COLO829 (cell line): ENCODE measurements around the gene CCR8.
A peak's percentile ranks its signal among the peaks of the same experiment; 100 is the strongest.

Experiments
- DNase-seq: peaks from one replicate; pipeline ENCODE4 v3.0.0; 2012; ENCODE audit warnings: low spot score

Gene CCR8

DNA sequence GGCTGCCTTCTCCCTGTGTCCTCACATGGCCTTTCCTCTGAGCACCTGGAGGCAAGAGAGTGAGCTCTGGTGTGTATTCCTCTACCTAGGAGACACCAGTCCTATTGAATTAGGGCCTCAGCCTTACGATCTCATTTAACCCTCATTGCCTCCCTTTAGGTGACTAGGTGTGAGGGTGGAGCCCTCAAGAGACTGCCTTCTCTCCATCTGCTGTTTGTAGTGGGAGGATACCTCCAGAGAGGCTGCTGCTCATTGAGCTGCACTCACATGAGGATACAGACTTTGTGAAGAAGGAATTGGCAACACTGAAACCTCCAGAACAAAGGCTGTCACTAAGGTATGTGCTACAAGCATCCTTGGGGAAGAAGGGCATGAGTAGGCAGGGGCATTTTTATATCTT is at the start of gene CCR8:
CCR8 (plus strand) TSS at position 217 of the 400 bp plus-strand sequence. CDS start 2,623 bp downstream, outside the sequence.
- no peak for DNase-seq

DNA sequence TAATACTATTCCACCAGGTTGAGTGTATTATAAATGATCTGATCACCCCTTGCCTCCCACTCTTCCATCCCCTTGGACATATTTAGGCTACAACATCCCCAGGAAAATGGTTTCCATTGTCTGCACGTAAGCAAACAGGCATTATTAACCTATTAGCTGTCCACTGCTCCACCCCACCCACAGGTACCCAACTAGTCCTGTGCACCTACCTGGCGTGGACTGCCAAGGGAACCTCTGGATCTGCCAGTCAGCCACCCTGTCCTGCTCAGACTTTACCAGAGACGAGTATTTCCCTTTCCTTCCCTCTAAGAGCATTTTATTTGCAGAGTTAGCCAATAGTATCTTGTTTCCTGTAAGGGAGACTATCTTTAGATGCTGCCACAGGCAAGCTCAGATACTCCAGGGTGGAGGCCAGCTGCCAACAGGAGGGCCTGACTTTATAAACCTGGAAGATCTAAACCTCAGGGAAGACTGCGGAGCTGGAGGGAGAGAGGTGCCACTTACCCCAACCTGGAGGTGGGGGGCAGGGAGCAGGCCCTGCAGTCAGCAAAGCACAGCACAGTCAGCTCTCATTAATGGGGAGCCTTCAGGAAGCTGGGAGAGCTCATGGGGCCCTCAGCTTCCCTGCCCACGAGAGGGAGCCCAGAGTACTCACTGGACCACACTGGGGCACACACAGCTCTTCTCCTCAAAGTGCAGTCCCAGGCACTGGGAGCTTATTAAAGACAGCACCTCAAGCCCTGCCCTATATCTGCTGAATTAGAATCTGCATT is 49.6 kb upstream of the CCR8 start, which contains the start of gene CX3CR1:
CX3CR1 (minus strand) TSS at position 292 of the 773 bp plus-strand sequence. CDS start 13,527 bp downstream, outside the sequence.
- DNase-seq = no peak

GRCh38 chr3:39280571-39280970 is 48.9 kb upstream of the CCR8 start:
- no peak for DNase-seq

DNA sequence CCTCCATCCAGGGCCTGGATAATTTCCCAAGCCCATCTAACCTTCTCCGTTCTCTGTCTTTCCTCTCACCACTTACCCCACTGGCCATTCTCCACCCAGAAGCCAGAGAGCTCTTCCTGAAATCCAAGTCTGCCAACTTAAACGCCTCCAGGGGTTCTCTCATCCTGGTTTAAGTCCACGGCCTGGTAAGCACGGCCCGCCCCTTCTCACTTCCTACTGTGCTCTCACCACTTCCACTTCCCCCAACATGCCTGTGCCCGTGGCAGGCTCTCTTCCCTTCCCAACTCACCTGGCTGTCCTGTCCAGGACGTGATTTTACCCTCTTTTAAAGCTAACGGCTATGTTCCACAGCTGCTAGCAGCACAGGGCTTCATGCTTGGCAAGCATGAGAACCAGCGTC is 48.0 kb upstream of the CCR8 start:
- DNase-seq = no peak

- no peak for DNase-seq
Observed at GRCh38 chr3:39282057-39282456, 47.5 kb upstream of the CCR8 start.

DNA sequence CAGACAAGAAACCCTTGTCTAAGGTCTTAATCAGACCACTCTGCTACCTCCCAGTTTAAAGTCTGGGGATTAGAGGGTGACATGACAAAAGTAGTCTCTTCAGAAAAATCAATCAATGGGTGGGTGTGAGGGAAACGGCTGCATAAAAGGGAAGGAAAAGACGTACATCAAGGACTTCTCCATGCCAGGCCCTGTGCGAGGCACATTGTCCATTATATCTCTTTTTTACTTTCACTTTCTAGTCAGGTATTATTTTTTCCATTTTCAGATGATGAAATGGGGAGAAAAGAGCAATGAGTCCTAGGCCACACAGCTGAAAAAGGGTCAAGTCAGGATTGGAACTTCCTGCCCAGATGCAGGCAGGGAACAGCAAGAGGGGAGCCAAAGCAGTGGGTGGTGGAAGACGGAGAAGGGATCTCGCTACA is 45.0 kb upstream of the CCR8 start:
- no peak for DNase-seq

- DNase-seq = no peak
Observed at GRCh38 chr3:39285332-39285731, 44.2 kb upstream of the CCR8 start.

DNA sequence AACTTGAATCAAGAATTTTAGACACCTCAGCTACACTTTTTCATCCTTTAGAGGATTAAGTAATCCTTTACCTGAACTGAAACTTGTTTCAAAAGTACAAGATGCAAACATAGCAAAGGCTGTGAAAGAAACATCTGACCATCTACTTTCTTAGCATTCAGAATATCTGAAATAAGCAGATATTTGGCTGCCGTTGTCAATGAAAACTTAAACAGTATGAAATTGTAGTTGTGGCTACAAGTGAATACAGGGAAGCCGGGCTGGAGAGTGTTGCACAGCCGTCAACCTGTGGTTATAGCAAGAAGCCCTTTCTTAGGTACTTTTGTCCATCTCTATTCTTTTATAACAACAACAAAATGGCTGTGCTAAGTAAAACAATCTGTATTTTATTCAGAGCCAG is 42.7 kb upstream of the CCR8 start:
- DNase-seq = no peak

DNA sequence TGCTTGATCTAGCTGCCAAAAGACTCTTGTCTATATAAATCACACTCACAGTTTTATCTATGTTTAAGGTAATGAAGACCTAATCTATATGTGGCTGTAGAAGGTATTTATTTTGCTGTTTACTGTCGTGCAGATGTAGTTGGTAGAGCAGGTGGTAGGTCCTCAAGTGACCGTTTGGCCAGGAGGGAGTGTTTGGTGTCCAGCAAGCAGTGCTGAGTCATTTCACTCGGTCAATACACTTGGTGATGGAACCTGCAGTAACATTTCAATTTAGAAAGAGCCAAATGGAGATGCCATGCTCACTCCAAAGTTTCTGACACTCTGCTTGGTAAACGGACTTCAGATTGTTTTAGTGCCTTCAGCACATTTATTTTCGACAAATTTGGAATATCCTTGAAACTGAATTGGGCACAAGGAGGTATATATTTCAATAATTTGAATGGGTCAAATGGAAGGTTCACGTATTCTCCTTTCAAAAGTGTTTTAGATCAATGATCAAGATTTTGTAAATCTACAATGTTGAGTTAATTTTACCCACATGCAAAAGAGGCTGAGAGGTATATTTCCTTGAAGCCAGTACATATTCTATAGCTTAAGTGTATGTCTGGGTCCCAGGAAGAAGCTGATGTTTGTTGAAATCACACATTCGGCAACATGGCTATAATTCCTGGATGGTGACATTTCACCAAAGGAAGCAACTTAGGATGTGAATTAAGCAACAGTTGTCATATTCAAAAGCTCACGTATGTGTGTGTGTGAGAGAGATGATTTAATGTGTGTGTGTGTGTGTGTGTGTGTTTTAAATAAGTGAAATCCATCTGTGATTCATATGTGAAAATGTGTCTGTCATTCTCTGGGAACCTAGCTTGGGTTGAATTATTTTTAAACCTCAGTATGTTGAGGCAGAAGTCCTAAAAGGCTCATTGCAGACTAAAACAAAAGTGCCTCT is 42.0 kb upstream of the CCR8 start:
- DNase-seq = no peak

DNA sequence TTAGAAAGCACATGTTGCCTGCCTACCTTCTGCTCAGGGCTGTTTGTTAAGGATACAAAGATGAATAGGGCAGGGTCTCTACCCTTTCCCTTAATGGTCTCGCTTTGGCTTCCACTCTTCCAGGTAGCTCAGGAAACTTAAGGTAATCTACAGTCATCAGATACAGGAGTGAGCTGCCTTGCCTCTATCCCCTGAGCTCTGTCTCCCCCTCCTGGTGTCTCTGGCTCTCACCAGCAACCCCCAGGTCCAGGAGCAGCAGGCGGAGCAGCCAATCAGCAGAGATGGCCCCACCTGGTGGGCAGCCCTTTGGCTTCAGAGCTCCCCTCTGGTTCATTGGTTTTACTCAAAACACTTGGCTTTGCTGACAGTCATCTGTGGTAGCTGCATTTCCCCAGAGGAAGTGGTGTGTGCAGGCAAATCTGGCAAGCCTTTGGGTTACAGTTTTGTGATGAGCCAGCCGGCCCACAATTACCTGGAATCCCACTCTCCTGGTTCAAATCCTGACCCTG is 41.2 kb upstream of the CCR8 start:
- DNase-seq = peak; percentile 92

DNA sequence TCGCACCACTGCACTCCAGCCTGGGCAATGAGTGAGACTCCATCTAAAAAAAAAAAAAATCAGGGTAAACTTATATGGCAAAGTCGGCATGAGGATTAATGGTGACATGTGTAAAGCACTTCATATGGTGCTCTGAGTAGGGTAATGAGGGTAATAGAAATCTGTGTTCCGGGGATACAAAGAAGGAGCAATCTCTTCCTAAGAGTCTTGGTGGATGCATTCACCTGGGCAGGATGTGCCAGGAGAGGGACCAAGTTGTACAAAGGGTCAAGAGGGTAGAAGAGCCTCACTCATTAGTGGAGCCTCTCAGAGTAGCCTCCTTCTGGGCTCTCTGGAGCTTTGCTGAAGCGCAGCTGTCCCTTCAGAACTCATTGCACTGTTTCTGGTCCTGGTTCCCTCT is 40.4 kb upstream of the CCR8 start:
- no peak for DNase-seq

DNA sequence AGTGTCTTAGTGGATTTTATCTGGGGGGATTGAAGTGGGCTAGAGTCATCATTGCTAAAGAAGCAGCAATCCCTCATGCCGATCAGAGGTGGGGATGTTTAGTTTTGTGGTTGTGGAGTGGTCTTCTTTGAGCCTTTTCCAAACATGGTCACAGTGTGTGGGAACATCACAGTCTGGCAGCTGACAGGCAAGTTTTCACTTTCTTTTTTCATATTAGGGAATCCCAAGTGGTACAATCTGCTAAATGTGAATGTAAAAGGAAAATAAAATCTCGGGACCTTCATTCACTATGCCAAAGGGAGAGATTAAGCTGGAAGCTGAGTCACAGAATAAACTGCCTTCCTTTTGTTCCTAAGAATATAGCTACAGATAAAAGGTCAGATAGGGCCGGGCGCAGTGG is 39.3 kb upstream of the CCR8 start:
- DNase-seq = no peak

DNA sequence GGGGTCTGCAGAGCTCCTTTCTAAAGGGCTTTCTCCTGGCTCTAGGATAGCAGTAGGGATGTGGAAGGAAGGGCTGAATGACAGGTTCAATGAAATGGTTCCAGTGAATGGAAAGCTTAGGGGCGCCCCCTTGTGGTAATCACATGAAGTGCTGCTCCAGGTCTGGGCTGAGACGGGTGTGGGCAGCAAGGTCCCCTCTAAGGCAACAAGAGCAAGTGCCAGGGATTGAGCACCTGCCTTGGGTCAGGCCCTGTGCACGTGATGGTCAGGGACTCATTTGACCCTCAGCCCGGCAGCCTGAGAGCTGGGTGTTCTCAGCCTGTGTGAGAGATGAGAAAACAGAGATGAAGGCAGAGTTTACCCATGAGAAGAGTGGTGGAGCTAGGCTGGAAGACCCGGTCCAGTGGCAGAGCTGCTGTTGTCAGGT is 37.6 kb upstream of the CCR8 start:
- DNase-seq = peak; percentile 84

GRCh38 chr3:39292961-39293360 is 36.5 kb upstream of the CCR8 start:
- DNase-seq = no peak

GRCh38 chr3:39294446-39295183 is 34.9 kb upstream of the CCR8 start:
- DNase-seq = no peak

DNA sequence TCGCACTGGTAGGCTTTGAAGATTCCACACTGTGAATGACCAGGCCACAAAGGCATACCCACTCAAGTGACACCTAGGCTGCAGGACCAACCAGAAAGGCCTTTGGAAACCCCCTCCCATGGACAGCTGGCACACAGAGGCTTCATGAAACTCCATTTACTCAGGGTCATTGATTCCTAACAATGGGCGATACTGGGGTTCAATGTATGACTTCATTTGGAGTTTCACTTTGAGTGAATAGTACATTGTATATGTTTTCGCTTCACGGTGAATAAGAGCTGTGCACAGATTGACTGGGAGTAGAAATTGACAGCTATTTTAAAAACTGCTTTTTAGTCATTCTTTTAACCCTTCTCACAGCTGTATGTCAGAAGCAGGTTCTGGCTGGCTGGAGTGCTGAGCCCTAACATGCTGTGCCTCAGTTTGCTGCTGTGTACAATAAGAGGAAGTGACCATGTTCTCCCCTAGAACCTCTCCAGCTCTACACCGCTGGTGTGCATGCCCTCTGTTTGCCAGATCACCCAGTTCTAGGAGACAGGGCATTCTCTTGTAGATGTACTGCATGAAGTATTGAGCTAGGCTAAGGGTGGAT is 34.2 kb upstream of the CCR8 start:
- no peak for DNase-seq

DNA sequence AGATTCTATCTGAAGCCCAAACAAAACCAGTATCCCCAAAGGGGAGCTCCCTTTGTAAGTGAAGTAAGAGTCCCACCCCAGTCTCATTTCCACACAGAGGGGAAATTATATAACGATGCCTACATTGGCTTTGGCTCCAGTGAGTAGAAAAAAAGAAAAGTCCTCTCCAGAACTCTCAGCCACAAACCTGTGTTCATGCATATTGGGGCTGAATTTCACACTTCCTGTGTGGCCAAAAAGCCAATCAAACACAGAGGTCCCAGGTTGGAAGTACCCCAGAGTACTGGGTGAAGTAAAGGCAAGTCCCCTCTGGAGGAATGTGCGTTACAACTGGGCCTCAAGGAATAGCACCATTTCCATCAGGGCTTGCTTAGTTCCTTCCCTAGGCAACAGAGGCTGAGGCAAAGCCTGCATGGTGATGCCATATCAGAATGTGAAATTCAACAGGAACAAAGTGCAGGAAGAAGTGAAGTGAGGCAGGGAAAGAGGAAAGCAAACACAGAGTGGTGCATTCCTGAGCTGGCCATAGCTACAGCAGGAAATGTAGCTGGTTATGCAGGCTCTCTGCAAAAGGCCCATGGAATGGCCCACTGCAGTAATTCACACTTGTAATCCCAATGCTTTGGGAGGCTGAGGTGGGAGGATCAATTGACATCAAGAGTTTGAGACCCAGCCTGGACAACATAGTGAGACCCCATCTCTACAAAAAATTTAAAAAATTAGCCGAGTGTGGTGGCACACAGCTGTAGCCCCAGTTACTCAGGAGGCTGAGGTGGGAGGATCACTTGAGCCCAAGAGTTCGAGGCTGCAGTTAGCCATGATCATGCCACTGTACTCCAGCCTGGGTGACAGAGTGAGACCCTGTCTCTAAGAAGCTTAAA is 33.1 kb upstream of the CCR8 start:
- no peak for DNase-seq

- DNase-seq = no peak
Observed at GRCh38 chr3:39299279-39299678, 30.2 kb upstream of the CCR8 start.

- no peak for DNase-seq
Observed at GRCh38 chr3:39302178-39302577, 27.3 kb upstream of the CCR8 start.

DNA sequence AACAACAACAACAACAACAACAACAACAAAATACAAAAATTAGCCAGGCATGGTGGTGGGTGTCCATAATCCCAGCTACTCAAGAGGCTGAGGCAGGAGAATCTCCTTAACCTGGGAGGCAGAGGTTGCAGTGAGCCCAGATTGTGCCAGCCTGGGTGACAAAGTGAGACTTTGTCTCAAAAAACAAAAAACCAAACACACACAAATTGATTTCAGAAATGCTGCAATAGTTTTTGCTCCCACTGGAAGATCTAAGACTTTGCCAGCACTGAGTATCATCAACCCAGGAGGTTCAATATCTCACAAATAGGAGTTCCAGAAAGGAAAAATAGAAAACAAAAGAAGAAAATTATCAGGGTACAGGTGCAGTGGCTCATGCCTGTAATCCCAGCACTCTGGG is 16.2 kb upstream of the CCR8 start:
- DNase-seq = no peak

GRCh38 chr3:39315420-39315819 is 14.1 kb upstream of the CCR8 start:
- DNase-seq = no peak
